ENCODE data around the gene IRAK2.

The IRAK2 gene

GRCh38 chr3:10289787-10290355 is 125.2 kb downstream of the IRAK2 start:
- DNase-seq (ENCODE audit: low read depth) = no peak
- no peak overlapping the region for H3K4me3 ChIP-seq (ENCODE audit: low read length)

DNA sequence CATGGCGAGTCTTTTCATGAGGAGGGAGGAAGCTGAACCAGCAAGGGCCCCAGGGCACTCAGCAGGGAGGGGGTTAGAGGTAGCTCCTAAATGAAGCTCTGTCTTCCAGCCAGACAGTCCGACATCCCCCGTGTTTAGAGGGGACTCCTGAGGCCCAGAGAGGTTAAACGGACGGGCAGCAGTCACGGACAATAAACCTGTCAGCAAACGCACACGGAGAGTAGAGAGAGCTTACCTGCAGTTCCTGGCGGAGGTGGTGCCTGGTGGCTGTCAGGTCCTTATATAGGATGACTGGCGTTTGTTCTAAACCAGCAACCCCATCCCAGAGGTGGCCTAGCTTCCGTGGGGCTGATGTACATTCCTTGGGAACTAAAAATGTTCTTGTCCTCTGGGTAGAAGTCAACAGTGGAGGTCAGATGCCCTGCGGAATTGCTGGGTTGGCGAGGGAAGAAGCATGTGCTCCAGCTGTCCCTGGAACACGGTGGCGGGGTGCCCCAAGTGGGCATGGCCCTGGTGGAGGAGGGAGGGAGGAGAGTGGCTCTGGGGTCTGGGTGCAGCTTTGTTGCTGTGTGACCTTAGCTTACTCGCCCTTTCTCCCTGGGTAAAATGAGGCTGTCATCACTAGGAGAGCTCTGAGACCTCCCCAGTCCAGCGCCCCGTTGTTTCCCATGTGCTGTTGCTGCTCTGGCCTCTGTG is 125.9 kb downstream of the IRAK2 start:
- peaks cover 42% of the 10 kb centered on the region for H3K36me3 ChIP-seq (ENCODE audit: control insufficient read depth, insufficient read depth, low read length, severe bottlenecking)

More at GRCh38 chr3:10289787-10290355, 125.2 kb downstream of the IRAK2 start:
- no peaks in the 10 kb centered on the region for H3K9me3 ChIP-seq (ENCODE audit: control insufficient read depth, low read length)
- no peak overlapping the region for H3K9ac ChIP-seq (ENCODE audit: low read length)
- H3K27me3 ChIP-seq (replicated peaks; ENCODE audit: control insufficient read depth, insufficient read depth, low read length) = no peaks in the 10 kb centered on the region
- peaks cover 7% of the 10 kb centered on the region for H3K4me1 ChIP-seq (ENCODE audit: control insufficient read depth, insufficient read depth, low read length)
- H3K36me3 ChIP-seq (ENCODE audit: control insufficient read depth, insufficient read depth, low read length, severe bottlenecking) = peaks cover 46% of the 10 kb centered on the region

DNA sequence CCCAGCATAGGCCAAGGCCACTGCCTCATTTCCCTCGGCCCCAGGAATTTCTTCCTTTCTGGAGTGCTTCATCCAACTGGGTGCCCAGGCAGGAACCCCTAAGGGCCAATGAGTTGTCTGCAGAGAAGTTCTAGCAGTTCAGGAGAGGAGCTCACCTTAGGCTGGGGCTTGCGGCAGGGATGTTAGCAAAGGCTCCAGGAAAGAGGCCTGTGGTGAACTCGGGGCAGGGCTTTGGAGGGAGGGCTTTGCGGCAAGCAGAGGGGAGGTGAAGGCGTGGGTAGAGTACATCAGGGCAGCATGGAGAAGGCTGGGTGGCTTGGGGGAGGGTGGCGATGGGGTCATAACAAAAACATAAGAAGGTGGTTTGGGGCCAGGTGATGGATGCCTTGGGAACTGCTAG is 126.9 kb downstream of the IRAK2 start:
- H3K27me3 ChIP-seq (replicated peaks; ENCODE audit: control insufficient read depth, insufficient read depth, low read length) = no peaks in the 10 kb centered on the region
- H3K4me1 ChIP-seq (ENCODE audit: control insufficient read depth, insufficient read depth, low read length) = peaks cover 7% of the 10 kb centered on the region
- H3K4me3 ChIP-seq (ENCODE audit: low read length) = no peak overlapping the region
- H3K36me3 ChIP-seq (ENCODE audit: control insufficient read depth, insufficient read depth, low read length, severe bottlenecking) = peaks cover 36% of the 10 kb centered on the region
- H3K9ac ChIP-seq (ENCODE audit: low read length) = no peak overlapping the region
- no peak for DNase-seq (ENCODE audit: low read depth)
- H3K9me3 ChIP-seq (ENCODE audit: control insufficient read depth, low read length) = no peaks in the 10 kb centered on the region

More for the DNA sequence above, 125.9 kb downstream of the IRAK2 start:
- no peaks in the 10 kb centered on the region for H3K9me3 ChIP-seq (ENCODE audit: control insufficient read depth, low read length)
- H3K4me1 ChIP-seq (ENCODE audit: control insufficient read depth, insufficient read depth, low read length) = peaks cover 7% of the 10 kb centered on the region
- H3K4me3 ChIP-seq (ENCODE audit: low read length) = no peak overlapping the region
- no peak overlapping the region for H3K9ac ChIP-seq (ENCODE audit: low read length)
- no peaks in the 10 kb centered on the region for H3K27me3 ChIP-seq (replicated peaks; ENCODE audit: control insufficient read depth, insufficient read depth, low read length)
- no peak for DNase-seq (ENCODE audit: low read depth)

DNA sequence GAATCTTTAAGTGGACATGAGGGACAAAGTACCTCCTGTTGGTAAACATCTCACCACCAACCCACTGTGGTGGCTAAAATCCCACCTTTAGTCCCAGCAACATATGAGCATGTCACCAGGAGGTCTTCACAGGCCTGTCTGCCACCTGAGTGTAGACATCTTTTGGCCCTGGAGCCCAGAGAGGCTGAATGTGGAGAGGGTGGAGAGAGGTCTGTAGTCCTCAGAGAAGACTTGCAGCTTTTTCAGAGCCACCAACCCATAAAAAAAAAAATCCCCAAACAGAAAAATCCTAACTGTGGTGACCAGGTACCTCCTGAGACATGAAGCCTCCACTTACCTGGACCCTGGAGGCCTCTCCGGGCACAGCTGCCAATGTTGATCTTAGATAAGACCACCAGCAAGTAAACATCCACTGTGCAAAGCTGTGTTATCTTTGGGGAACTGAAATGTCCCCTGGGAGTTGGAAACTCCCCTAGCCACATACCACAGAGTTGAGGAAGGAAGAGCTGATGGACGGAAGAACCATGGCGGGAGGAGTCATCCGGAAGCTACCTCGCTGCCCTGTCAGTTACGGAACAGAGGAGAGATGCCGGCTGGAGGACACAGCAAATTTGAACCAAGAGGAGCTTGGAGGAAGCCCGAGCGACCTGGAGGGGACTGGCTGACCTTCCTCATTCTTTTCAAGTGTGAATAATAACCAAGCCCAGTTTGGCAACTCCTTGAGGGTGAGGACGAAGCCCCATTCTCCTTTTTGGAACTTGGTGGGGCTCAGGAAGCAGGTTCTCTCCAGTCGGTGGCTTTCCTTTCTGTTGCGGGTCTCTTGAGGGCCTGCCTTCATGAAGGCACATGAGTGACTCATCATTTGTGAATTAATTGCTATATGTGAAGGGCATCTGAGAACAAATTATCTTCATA is 128.0 kb downstream of the IRAK2 start, which contains the start of gene GHRL:
Gene GHRL, minus strand, starts transcription at position 443 of the 915 bp plus-strand sequence. CDS start 2,767 bp downstream, outside the sequence.
- no peak for DNase-seq (ENCODE audit: low read depth)
- H3K9ac ChIP-seq (ENCODE audit: low read length) = no peak within 1 kb of the TSS
- no peaks in the 10 kb centered on the region for H3K9me3 ChIP-seq (ENCODE audit: control insufficient read depth, low read length)
- peaks cover 32% of the 10 kb centered on the region for H3K36me3 ChIP-seq (ENCODE audit: control insufficient read depth, insufficient read depth, low read length, severe bottlenecking)
- H3K4me1 ChIP-seq (ENCODE audit: control insufficient read depth, insufficient read depth, low read length) = no peaks in the 10 kb centered on the region
- H3K4me3 ChIP-seq (ENCODE audit: low read length) = no peak within 1 kb of the TSS
- no peaks in the 10 kb centered on the region for H3K27me3 ChIP-seq (replicated peaks; ENCODE audit: control insufficient read depth, insufficient read depth, low read length)

All from adipocyte (in vitro differentiated cells).